H1 (cell line): ENCODE measurements around the gene SH3BP5. TPM values are rescaled to one million over a fixed set of nuclear protein-coding genes. Genes with fewer than 3 reads are reported as not detected.

ENCODE experiments used
- CTCF ChIA-PET: fragments of 300-600 bp; sonication (Branson Sonifier 250); formaldehyde crosslinking; loops from one replicate; lab custom pipeline; 2021; ENCODE audit not compliant: partially characterized antibody; lab: Charles Lee
- POLR2A ChIA-PET: fragments of 300-600 bp; sonication (Branson Sonifier 250); formaldehyde crosslinking; loops from one replicate; lab custom pipeline; 2021; ENCODE audit warnings: inconsistent platforms; ENCODE audit not compliant: partially characterized antibody; lab: Charles Lee
- DNase-seq, 2 experiments: peaks; one replicate each; pipeline versions ENCODE4 v3.0.0 to v3.0.0-alpha.2; 2010 to 2022; ENCODE audit warnings: low spot score in 2 of 2, low read depth in 1 of 2, mixed read lengths in 1 of 2
- FAIRE-seq: peaks from 2 replicates; lab custom pipeline; 2011; peaks lifted over from hg19 to GRCh38; lab: Jason Lieb, UNC
- H2AFZ ChIP-seq: 2 replicates; pipeline ENCODE4 v1.8.1; 2012; ENCODE audit warnings: low read length, inconsistent platforms
- H2AK5ac ChIP-seq: 2 replicates; pipeline ENCODE4 v1.6.1; 2013; ENCODE audit warnings: low read depth, low read length
- H2BK120ac ChIP-seq: replicated peaks from 2 replicates; pipeline ENCODE3; 2013; ENCODE audit warnings: low read depth, low read length, inconsistent platforms
- H2BK12ac ChIP-seq: 2 replicates; pipeline ENCODE4 v1.6.1; 2013; ENCODE audit warnings: low read depth, low read length
- H2BK15ac ChIP-seq: 2 replicates; pipeline ENCODE4 v1.6.1; 2013; ENCODE audit warnings: low read length
- H2BK20ac ChIP-seq: 2 replicates; pipeline ENCODE4 v1.6.1; 2013; ENCODE audit warnings: low read length
- H2BK5ac ChIP-seq: 2 replicates; pipeline ENCODE4 v1.6.1; 2013; ENCODE audit warnings: low read depth, low read length
- H3K14ac ChIP-seq: 2 replicates; pipeline ENCODE4 v1.6.1; 2013; ENCODE audit warnings: inconsistent platforms; ENCODE audit not compliant: insufficient read length
- H3K18ac ChIP-seq: 2 replicates; pipeline ENCODE4 v1.6.1; 2013; ENCODE audit warnings: low read length; ENCODE audit errors: extremely low read depth
- H3K23ac ChIP-seq: 2 replicates; pipeline ENCODE4 v1.6.1; 2013; ENCODE audit warnings: inconsistent platforms; ENCODE audit not compliant: insufficient read length
- H3K23me2 ChIP-seq: 2 replicates; pipeline ENCODE4 v1.6.1; 2013; ENCODE audit warnings: low read depth, low read length
- H3K27ac ChIP-seq: 2 replicates; pipeline ENCODE4 v1.6.1; 2011; ENCODE audit warnings: low read depth, low read length, inconsistent platforms
- H3K27me3 ChIP-seq, 4 experiments: replicated peaks in 1 of 4; 1 replicate in 1 of 4; 2 replicates in 3 of 4; pipeline versions ENCODE4 v1.6.1 to v1.8.1; 2011 to 2013; ENCODE audit warnings: low read length in 3 of 4, mild to moderate bottlenecking in 3 of 4, inconsistent platforms in 2 of 4, mixed read lengths in 2 of 4, moderate library complexity in 1 of 4; ENCODE audit not compliant: control insufficient read depth in 3 of 4, insufficient read depth in 3 of 4; ENCODE audit errors: extremely low read depth in 1 of 4
- H3K36me3 ChIP-seq, 4 experiments: 2 replicates each; pipeline versions ENCODE4 v1.6.1 to v1.8.1; 2011 to 2013; ENCODE audit warnings: mild to moderate bottlenecking in 4 of 4, low read length in 3 of 4, moderate library complexity in 2 of 4, control low read depth in 1 of 4, inconsistent platforms in 1 of 4; ENCODE audit not compliant: insufficient read depth in 4 of 4, control insufficient read depth in 2 of 4
- H3K4ac ChIP-seq: replicated peaks from 2 replicates; pipeline ENCODE3; 2013; ENCODE audit warnings: low read length, low read depth, mixed read lengths, inconsistent platforms; ENCODE audit not compliant: insufficient read length
- H3K4me1 ChIP-seq, 4 experiments: replicated peaks in 1 of 4; 1 replicate in 1 of 4; 2 replicates in 3 of 4; pipeline versions ENCODE4 v1.6.1 to v1.8.1; 2011 to 2013; ENCODE audit warnings: low read length in 3 of 4, inconsistent platforms in 2 of 4, mixed read lengths in 1 of 4; ENCODE audit not compliant: insufficient read depth in 4 of 4, control insufficient read depth in 3 of 4
- H3K4me2 ChIP-seq, 2 experiments: 2 replicates each; pipeline versions ENCODE4 v1.6.1 to v1.8.1; 2011 to 2013; ENCODE audit warnings: low read depth in 2 of 2, low read length in 2 of 2, control low read depth in 1 of 2, inconsistent platforms in 1 of 2, mild to moderate bottlenecking in 1 of 2; ENCODE audit not compliant: insufficient read depth in 1 of 2
- H3K4me3 ChIP-seq, 4 experiments: fragments of 200-600, 300-600 bp in 1 of 4; sonication (generic), shearing (Covaris generic), sonication (Bioruptor Twin) in 1 of 4; 2 replicates each; pipeline versions ENCODE4 v1.5.1 to v1.8.1; 2011 to 2016; ENCODE audit warnings: low read length in 4 of 4, low read depth in 3 of 4, control low read depth in 2 of 4, inconsistent platforms in 2 of 4, mild to moderate bottlenecking in 2 of 4, mixed read lengths in 1 of 4, moderate library complexity in 1 of 4; ENCODE audit not compliant: insufficient read depth in 2 of 4; ENCODE audit errors: extremely low read depth in 1 of 4
- H3K56ac ChIP-seq: replicated peaks from 2 replicates; pipeline ENCODE3; 2013; ENCODE audit warnings: low read depth, mild to moderate bottlenecking, mixed read lengths, low read length, inconsistent platforms; ENCODE audit not compliant: insufficient read length
- H3K79me1 ChIP-seq: 2 replicates; pipeline ENCODE4 v1.6.1; 2013; ENCODE audit warnings: low read depth, low read length, control low read depth
- H3K79me2 ChIP-seq, 2 experiments: 2 replicates each; pipeline versions ENCODE4 v1.6.1 to v1.8.1; 2012 to 2013; ENCODE audit warnings: low read length in 2 of 2, mild to moderate bottlenecking in 2 of 2, inconsistent platforms in 1 of 2; ENCODE audit not compliant: insufficient read depth in 2 of 2, control insufficient read depth in 1 of 2
- H3K9ac ChIP-seq, 4 experiments: replicated peaks in 1 of 4; 1 replicate in 1 of 4; 2 replicates in 3 of 4; pipeline versions ENCODE4 v1.6.1 to v1.8.1; 2011 to 2013; ENCODE audit warnings: low read depth in 3 of 4, low read length in 3 of 4, control low read depth in 2 of 4, mild to moderate bottlenecking in 2 of 4, moderate library complexity in 2 of 4, inconsistent platforms in 1 of 4; ENCODE audit errors: extremely low read depth in 1 of 4
- H3K9me3 ChIP-seq, 2 experiments: 2 replicates each; pipeline versions ENCODE4 v1.6.1 to v1.8.1; 2012 to 2013; ENCODE audit warnings: mild to moderate bottlenecking in 2 of 2, moderate library complexity in 2 of 2, control low read depth in 1 of 2, inconsistent platforms in 1 of 2, low read depth in 1 of 2, low read length in 1 of 2, mixed read lengths in 1 of 2; ENCODE audit not compliant: insufficient read depth in 2 of 2
- H4K20me1 ChIP-seq, 2 experiments: replicated peaks in 1 of 2; 2 replicates each; pipeline versions ENCODE3 to v1.8.1; 2011 to 2013; ENCODE audit warnings: inconsistent platforms in 2 of 2, low read length in 2 of 2, mild to moderate bottlenecking in 1 of 2; ENCODE audit not compliant: insufficient read depth in 2 of 2, control insufficient read depth in 1 of 2
- H4K5ac ChIP-seq: 2 replicates; pipeline ENCODE4 v1.6.1; 2013; ENCODE audit warnings: low read length, low read depth, mixed read lengths, inconsistent platforms; ENCODE audit not compliant: insufficient read length
- H4K8ac ChIP-seq: 2 replicates; pipeline ENCODE4 v1.8.0; 2013; ENCODE audit warnings: mild to moderate bottlenecking, moderate library complexity, low read length, inconsistent platforms; ENCODE audit not compliant: insufficient read depth; ENCODE audit errors: extremely low read depth
- H4K91ac ChIP-seq: replicated peaks from 2 replicates; pipeline ENCODE3; 2013; ENCODE audit warnings: low read length, mixed read lengths, inconsistent platforms; ENCODE audit not compliant: insufficient read length
- BACH1 ChIP-seq: IDR thresholded peaks from 2 replicates; pipeline ENCODE4 v1.6.1; 2012; ENCODE audit warnings: low read length, improper control_type of control experiment
- BCL11A ChIP-seq, 2 experiments: IDR thresholded peaks; one replicate each; pipeline ENCODE4 v1.6.1; 2011; ENCODE audit warnings: low read depth in 2 of 2, low read length in 2 of 2, mild to moderate bottlenecking in 2 of 2
- CHD1 ChIP-seq: IDR thresholded peaks from 2 replicates; pipeline ENCODE4 v1.6.1; 2012; ENCODE audit warnings: low read depth, low read length, improper control_type of control experiment
- GABPA ChIP-seq: IDR thresholded peaks from 2 replicates; pipeline ENCODE4 v1.6.1; 2011; ENCODE audit warnings: mild to moderate bottlenecking, low read length, moderate library complexity, borderline replicate concordance; ENCODE audit not compliant: insufficient read depth
- SIX5 ChIP-seq: IDR thresholded peaks from 2 replicates; pipeline ENCODE4 v1.6.1; 2011; ENCODE audit warnings: mild to moderate bottlenecking, low read depth, low read length
- WGBS, 2 experiments: shearing (Covaris generic) in 1 of 2; methylation state at CpG; one replicate each; pipeline versions ENCODE4 v1.1.6 to v1.1.7; 2013 to 2015; ENCODE audit warnings: low lambda C conversion rate in 2 of 2, mixed read lengths in 2 of 2, inconsistent platforms in 1 of 2, low coverage in 1 of 2, missing lambda C conversion rate in 1 of 2; ENCODE audit not compliant: insufficient replicate concordance in 2 of 2, insufficient coverage in 1 of 2, insufficient read length in 1 of 2; ENCODE audit errors: extremely low coverage in 1 of 2, missing lambda C conversion rate in 1 of 2; 5-methylcytosine and 5-hydroxymethylcytosine counted together
- polyA plus RNA-seq, 7 experiments: library from polyadenylated mRNA; depleted of rRNA in 3 of 7; stranded (reverse) in 5 of 7; unstranded in 2 of 7; fragments of >200 nt in 5 of 7; fragments of 200-250 nt in 2 of 7; gene quantifications; 1 replicate in 5 of 7; 2 replicates in 1 of 7; 4 replicates in 1 of 7; pipeline versions ENCODE4 v1.2.1 to v1.2.3, GENCODE V29; 2011 to 2013; ENCODE audit warnings: missing spikeins in 2 of 7, mixed read lengths in 2 of 7
- total RNA-seq: library from RNA; stranded (reverse); fragmentation: NEBNext Ultra II Directional; extraction: Animal tissue kit (Norgen Biotek cat#: 25700); gene quantifications from 2 replicates; pipeline ENCODE4 v1.2.1, GENCODE V29; 2021

Gene SH3BP5
- total and polyA plus RNA-seq, 2 of the 8 experiments (the other 6 are each of a cell fraction or from before 2014, with no cell fraction given): 7.1 to 9.7 TPM

- H3K56ac ChIP-seq: no peak overlapping the region
- H3K27me3 ChIP-seq: no peaks in the 10 kb centered on the region
- no peak overlapping the region for H3K27ac ChIP-seq
- no peak overlapping the region for H2BK15ac ChIP-seq
- no peak overlapping the region for H3K4ac ChIP-seq
- no peak for DNase-seq
- no peak overlapping the region for H4K8ac ChIP-seq
- no peak overlapping the region for H2AK5ac ChIP-seq
- no peak overlapping the region for H3K18ac ChIP-seq
- no peak for FAIRE-seq
- H3K4me2 ChIP-seq: no peak overlapping the region; a peak in 1 of 4 replicates
- H2BK120ac ChIP-seq: no peak overlapping the region
- H2AFZ ChIP-seq: no peak overlapping the region
- no peak overlapping the region for H3K23ac ChIP-seq
- no peak overlapping the region for H3K14ac ChIP-seq
- peaks cover 0 to 3% (median 0%) of the 10 kb centered on the region in 4 experiments; a peak in 2 of 7 replicates for H3K4me1 ChIP-seq
- no peak overlapping the region for H4K5ac ChIP-seq
- no peaks in the 10 kb centered on the region for H3K9me3 ChIP-seq
- CTCF ChIA-PET: interaction anchor here (0.5 to 2.2 kb wide), 9 partner anchors 12 to 197 kb away, joined by 3 to 12 read pairs (median 3); no protein-coding TSS in a partner anchor
- no peak overlapping the region for H3K9ac ChIP-seq
- no peaks in the 10 kb centered on the region; the same call in 1 of the 2 replicates for H3K79me1 ChIP-seq
- no peak overlapping the region for H3K4me3 ChIP-seq
- 95% methylated on average over 5 of the region's 5 CpGs; no CpG with 5 or more reads in 1 of the 2 experiments for WGBS, 2 experiments
- peaks cover 0 to 11% of the 10 kb centered on the region in 2 experiments; a peak in 2 of 4 replicates for H3K79me2 ChIP-seq
- H2BK20ac ChIP-seq: no peak overlapping the region
- POLR2A ChIA-PET: interaction anchor here (0.6 kb wide), 2 partner anchors 61 to 266 kb away, joined by 3 to 4 read pairs; no protein-coding TSS in a partner anchor
- H2BK12ac ChIP-seq: no peak overlapping the region
- peaks cover 0 to 11% (median 0%) of the 10 kb centered on the region in 4 experiments; a peak in 1 of 8 replicates for H3K36me3 ChIP-seq
- peaks cover 7% of the 10 kb centered on the region; the same call in 1 of the 2 replicates for H3K23me2 ChIP-seq
- no peak overlapping the region for H4K91ac ChIP-seq
- no peak overlapping the region for H2BK5ac ChIP-seq
- H4K20me1 ChIP-seq: peaks cover 0 to 2% of the 10 kb centered on the region in 2 experiments
- no peak for TF ChIP-seq SIX5
- no peak for TF ChIP-seq GABPA
- TF ChIP-seq BCL11A (IDR thresholded peaks at IDR 0.05; ENCODE audit: low read depth in 2 of 2, low read length in 2 of 2): no peak
- no peak for TF ChIP-seq CHD1
- TF ChIP-seq BACH1: no peak
These were observed 124.4 kb downstream of the SH3BP5 start for GRCh38 chr3:15207836-15208504.
